Right cardiac atrium (tissue), 5 donors: ENCODE data around the gene HES6. TPM values are rescaled to one million over a fixed set of nuclear protein-coding genes. Genes with fewer than 3 reads are reported as not detected.

ENCODE experiments used
- ATAC-seq, 2 donors: fragments of 200-7000 bp; cut with Tn5 transposase; one replicate each; pipeline versions ENCODE4 v1.8.0 to v1.9.1; 2020; ENCODE audit warnings: moderate library complexity in 2 of 2, mild to moderate bottlenecking in 1 of 2
- DNase-seq, 3 donors: peaks; one replicate each; pipeline ENCODE4 v3.0.0-alpha.2; 2020
- H3K27ac ChIP-seq: one replicate; pipeline ENCODE4 v1.5.1; 2013; ENCODE audit warnings: mild to moderate bottlenecking, low read length, control low read depth, moderate library complexity
- H3K27me3 ChIP-seq: one replicate; pipeline ENCODE4 v1.6.1; 2013; ENCODE audit not compliant: control insufficient read depth, insufficient read depth
- H3K4me1 ChIP-seq: one replicate; pipeline ENCODE4 v1.6.1; 2013; ENCODE audit warnings: low read length; ENCODE audit not compliant: control insufficient read depth, insufficient read depth
- H3K4me3 ChIP-seq: one replicate; pipeline ENCODE4 v1.5.1; 2013; ENCODE audit warnings: low read length, control low read depth
- H3K9me3 ChIP-seq: one replicate; pipeline ENCODE4 v1.6.1; 2013; ENCODE audit warnings: low read length; ENCODE audit not compliant: control insufficient read depth
- WGBS: extraction: QIAGEN DNeasy Blood & Tissue Kit; methylation state at CpG from one replicate; pipeline ENCODE4 v1.1.7; 2013; 5-methylcytosine and 5-hydroxymethylcytosine counted together
- intact Hi-C, 4 donors: fragments of 100-400 bp; cut with DNase I; formaldehyde crosslinking; loops; one replicate each; pipeline versions ENCODE4 v1.11.0 to v1.14.0; 2022 to 2023
- polyA plus RNA-seq: library from polyadenylated mRNA; stranded (reverse); fragments of 200-250 nt; gene quantifications from one replicate; pipeline ENCODE4 v1.2.3, GENCODE V29; 2013
- total RNA-seq, 4 donors: library from RNA; stranded (reverse); fragmentation: NEBNext Ultra II Directional; extraction: Animal tissue kit (Norgen Biotek cat#: 25700); gene quantifications; one replicate each; pipeline ENCODE4 v1.2.1, GENCODE V29; 2021
- donor health status: healthy with polysubstance abuse.
- donor health status: DM: no; HTN: yes; CAD: no.
- donor health status: DM: no; HTN: no; CAD: no.
- donor health status: DM: no; HTN: yes; CAD: no; lungs with severe emphysema.
- donor health status: DM: yes; HTN: yes; CAD: no.

Gene HES6
- total and polyA plus RNA-seq, 5 donors, result 3.4 to 6.1 (median 4.8) TPM

DNA sequence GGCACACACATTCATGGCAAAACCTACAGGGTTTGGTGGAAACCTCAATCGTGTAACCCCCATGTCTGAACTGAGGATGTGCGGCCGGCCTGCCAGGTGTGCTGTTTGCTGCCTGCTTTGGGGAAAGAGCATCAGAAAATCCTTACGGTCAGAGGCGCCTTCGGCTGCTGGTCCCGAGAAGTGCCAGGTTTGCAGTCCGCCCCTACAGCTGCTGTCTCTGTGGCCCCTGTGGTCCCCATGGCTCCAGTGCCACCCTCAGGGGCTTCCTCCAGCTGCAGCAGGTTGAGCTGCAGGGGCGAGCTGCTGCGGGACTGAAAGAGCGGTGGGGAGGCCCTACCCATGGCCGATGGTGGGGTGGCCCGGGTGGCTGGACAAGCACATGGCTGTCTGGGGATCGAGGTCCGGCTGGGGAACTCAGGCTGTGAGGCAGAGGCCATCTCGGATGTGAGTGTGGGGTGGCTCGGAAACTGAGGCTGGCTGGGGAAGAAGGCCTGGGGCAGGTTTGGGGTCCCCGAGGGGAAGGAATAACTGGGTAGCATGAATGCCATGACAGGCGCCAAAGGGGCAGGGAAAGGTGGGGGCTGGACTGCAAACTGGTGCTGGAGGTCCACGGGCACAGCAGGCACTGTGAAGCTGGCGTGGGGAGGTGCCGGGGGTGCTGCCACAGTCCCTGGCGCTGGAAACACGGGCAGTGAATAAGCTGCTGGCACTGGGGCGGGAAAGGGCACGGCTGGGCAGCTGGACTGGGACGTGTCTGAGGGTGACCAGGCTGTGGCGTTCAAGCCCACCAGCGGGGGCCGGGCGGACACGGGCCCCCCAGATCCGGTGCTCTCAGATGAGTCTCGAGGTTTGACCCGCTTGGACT, 13.2 kb upstream of the HES6 start:
- Histone ChIP-seq H3K4me3 (no peak overlapping the region), H3K4me1 (no peaks in the 10 kb centered on the region), H3K9me3 (no peaks in the 10 kb centered on the region), H3K27ac (no peak overlapping the region), H3K27me3 (no peaks in the 10 kb centered on the region)
- peak in 1 of 3 donors; percentile 40 for DNase-seq
- 95% methylated on average over 35 of the region's 35 CpGs for WGBS
- intact Hi-C loops, result no loop called here
- ATAC-seq, result no peak

DNA sequence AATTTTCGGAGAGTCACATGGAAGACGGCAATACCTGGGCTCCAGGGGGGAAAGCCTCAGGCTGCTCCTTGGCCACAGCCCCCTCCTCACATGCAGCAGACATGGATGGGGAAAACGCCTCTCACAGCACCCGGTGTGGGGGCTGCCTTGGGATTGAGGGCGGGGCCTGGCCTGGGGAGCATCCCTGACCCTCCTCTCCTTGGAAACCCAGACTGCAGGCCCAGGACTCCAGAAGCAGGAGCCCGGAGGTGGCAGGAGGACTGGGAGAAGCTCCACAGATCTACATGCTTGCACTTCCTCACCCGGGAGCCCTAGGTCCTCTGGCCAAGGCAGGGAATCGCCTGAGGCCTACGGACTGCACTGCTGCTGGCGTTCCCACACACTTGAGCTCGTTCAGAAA, 12.1 kb upstream of the HES6 start:
- H3K27me3 ChIP-seq, result no peaks in the 10 kb centered on the region
- H3K4me1 ChIP-seq, result no peaks in the 10 kb centered on the region
- WGBS, result 90% methylated on average over 11 of the region's 11 CpGs
- peak in 1 of 3 donors; percentile 29 for DNase-seq
- no peak for ATAC-seq
- no peaks in the 10 kb centered on the region for H3K9me3 ChIP-seq
- H3K4me3 ChIP-seq, result no peak overlapping the region
- intact Hi-C loops, result no loop called here
- no peak overlapping the region for H3K27ac ChIP-seq

DNA sequence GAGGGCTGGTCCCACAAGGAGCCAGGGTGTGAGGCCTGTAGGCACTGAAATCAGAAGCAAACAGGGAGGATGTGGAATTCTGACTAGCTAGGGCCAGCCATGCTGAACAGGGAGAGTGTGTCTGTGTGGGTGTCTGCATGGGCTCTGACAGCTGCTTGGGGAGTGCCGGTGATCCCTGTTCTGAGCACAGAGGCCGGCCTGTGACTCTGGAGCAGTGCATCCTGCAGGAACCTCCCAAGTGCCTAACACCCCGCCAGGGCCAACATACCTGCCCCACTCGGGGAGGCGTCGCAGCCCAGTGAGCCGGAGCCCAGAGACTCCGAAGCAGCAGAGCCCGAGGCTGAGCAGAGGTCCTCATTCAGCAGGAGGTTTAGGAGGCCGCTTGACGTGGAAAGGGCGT, 11.5 kb upstream of the HES6 start:
- H3K9me3 ChIP-seq, result no peaks in the 10 kb centered on the region
- H3K4me3 ChIP-seq, result no peak overlapping the region
- ATAC-seq (no peak), DNase-seq (peak in 1 of 3 donors; percentile 36)
- 96% methylated on average over 12 of the region's 12 CpGs for WGBS
- no peaks in the 10 kb centered on the region for H3K27me3 ChIP-seq
- no peaks in the 10 kb centered on the region for H3K4me1 ChIP-seq
- intact Hi-C loops, result no loop called here
- H3K27ac ChIP-seq, result no peak overlapping the region

DNA sequence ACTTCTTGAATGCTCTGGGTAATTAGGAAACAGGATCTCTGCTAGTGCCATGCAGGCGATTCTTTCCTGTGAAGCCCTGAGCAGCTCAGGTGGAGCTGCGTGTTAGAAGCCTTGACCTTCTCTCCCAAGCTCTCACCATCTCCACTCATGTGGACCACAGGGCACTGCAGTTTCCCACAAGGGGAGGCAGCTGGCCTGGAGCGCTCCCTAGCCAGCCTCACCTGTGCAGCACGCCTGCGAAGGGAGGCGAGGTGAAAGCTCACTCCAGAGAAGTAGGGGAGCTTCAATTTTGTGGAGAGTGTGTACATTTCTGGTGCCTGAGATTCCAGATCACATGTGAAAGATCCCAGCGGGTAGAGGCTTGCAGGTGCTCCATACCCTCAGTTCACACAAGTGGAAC, 11.1 kb upstream of the HES6 start:
- 94% methylated on average over 7 of the region's 7 CpGs for WGBS
- Histone ChIP-seq H3K4me3 (no peak overlapping the region), H3K27me3 (no peaks in the 10 kb centered on the region), H3K27ac (no peak overlapping the region), H3K4me1 (no peaks in the 10 kb centered on the region), H3K9me3 (no peaks in the 10 kb centered on the region)
- intact Hi-C loops, result no loop called here
- ATAC-seq (no peak), DNase-seq (peak in 1 of 3 donors; percentile 3)

DNA sequence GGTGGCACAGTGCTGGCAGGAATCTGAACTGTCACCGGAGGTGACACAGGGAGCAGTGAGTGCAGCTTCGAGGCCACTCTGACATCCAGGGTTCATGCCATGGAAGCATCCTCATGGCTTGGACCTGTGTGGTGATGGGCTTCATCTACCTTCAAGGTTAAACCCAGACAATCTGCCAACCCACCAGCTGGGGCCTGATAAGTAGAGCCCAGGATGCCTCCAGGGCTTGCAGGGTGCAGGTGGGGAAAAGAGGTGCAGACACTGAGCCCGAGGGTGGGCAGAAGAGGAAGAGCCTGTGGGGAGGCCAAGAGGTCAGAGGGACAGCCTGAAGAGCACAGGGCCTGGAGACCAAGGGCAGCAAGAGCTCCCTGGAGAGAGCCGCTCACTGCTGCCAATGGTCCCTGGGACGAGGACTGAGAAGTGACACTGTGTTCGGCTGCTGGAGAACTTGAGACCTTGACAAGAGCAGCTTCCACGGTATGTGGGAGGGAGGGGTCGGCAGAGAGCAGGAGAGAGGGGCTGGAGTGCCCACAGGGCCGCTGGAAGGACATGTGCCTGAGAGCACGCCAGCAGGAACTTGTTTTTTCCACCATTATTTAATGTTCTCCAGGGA, 8.1 kb upstream of the HES6 start:
- Histone ChIP-seq H3K9me3 (no peaks in the 10 kb centered on the region), H3K4me3 (no peak overlapping the region), H3K4me1 (peaks cover under 1% of the 10 kb centered on the region), H3K27ac (no peak overlapping the region), H3K27me3 (no peaks in the 10 kb centered on the region)
- intact Hi-C loops, result no loop called here
- peak in 1 of 3 donors; percentile 45 for DNase-seq
- ATAC-seq, result no peak
- 66% methylated on average over 10 of the region's 10 CpGs for WGBS

DNA sequence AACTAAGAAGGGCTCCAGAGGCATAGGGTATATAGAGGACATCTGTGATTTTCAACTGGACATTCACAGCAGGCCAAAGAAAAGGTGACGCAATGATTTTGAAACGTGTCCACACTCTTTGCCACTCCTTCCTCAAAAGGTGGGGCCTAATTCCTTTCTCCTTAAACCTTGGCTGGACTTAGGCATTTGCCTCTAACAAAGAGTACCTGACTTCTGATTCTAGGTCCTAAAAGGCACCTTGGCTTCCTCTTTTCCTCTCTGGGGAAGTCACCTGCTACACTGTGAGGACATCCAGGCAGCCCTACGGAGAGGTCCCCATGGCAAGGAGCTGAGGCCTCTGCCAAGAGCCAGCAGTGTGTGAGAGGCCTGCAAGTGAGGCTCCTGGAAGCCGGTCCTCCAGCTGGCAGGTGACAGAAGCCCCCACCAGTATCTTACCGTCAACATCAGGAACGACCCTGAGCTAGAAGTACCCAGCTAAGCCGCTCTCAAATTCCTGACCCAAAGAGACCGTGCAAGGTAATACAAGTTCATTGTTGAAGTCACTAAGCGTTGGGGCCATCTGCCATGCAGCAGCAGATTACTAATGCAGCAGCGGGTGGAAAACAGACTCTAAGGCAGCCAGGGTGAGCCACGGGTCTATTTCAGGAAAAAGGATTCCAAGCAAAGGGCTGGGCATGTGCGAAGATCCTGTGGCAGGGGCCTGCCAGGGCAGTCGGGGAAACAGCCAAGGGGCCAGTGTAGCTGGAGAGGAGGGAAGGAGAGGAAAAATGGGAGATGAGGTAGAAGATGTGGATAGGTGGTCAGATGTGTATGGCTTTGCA, 7.4 kb upstream of the HES6 start:
- ATAC-seq (no peak), DNase-seq (peak in 1 of 3 donors; percentile 28)
- 85% methylated on average over 13 of the region's 13 CpGs for WGBS
- Histone ChIP-seq H3K9me3 (no peaks in the 10 kb centered on the region), H3K4me1 (peaks cover 6% of the 10 kb centered on the region), H3K27ac (no peak overlapping the region), H3K4me3 (no peak overlapping the region), H3K27me3 (no peaks in the 10 kb centered on the region)
- intact Hi-C loops, result no loop called here

DNA sequence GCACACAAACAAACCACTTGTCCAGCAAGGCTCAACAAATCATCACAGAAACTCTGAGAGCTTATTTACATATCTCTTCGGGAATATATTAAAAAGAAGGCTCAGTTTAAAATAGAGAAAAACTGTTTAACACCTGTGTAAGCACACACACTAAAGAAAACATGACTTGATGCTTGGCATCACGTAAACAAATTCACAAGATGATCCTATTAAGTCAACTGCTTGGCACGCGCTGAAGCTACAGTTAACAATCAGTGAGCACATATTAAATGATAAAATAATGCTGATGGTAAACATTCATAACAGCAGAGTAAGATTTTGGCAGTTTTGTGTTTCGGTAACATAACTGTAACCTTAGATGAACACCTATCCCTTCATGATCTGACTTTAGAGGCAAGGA, 4.3 kb upstream of the HES6 start:
- DNase-seq (no peak), ATAC-seq (no peak)
- WGBS, result 95% methylated on average over 5 of the region's 5 CpGs
- H3K27ac ChIP-seq, result no peak overlapping the region
- no peak overlapping the region for H3K4me3 ChIP-seq
- no peaks in the 10 kb centered on the region for H3K27me3 ChIP-seq
- peaks cover 6% of the 10 kb centered on the region for H3K4me1 ChIP-seq
- no peaks in the 10 kb centered on the region for H3K9me3 ChIP-seq
- intact Hi-C loops, result no loop called here

DNA sequence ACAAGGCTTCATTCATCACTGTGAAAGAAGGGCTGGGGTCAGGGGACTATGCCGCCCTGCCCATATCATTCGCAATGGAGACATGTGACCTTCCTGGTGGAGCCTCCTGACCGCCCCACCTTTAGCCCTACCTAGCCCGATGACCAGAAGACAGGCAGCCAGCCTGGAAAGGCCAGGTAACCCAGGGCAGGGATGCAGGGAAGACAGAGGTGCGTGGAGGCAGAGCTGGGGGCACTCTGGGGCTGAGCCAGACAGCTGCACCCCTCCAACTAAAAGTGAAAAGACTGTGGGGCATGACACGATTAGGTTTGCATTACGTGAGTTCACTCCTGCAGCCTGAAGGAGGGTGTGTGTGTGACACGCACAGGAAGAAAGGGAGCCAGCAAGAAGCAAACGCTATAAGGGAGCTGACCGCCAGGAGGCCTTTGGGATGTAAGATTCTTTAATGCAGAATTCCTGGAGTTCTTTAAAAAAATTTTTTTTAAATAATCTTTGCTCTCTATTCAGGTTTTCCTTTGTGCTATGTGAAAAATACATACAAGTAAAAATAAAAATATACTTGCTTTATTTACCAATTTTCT, 3.7 kb upstream of the HES6 start:
- peak in 1 of 3 donors; percentile 28 for DNase-seq
- intact Hi-C loops, result no loop called here
- ATAC-seq, result no peak
- Histone ChIP-seq H3K27me3 (no peaks in the 10 kb centered on the region), H3K27ac (no peak overlapping the region), H3K4me3 (no peak overlapping the region), H3K9me3 (no peaks in the 10 kb centered on the region), H3K4me1 (peaks cover 6% of the 10 kb centered on the region)
- 84% methylated on average over 10 of the region's 10 CpGs for WGBS

DNA sequence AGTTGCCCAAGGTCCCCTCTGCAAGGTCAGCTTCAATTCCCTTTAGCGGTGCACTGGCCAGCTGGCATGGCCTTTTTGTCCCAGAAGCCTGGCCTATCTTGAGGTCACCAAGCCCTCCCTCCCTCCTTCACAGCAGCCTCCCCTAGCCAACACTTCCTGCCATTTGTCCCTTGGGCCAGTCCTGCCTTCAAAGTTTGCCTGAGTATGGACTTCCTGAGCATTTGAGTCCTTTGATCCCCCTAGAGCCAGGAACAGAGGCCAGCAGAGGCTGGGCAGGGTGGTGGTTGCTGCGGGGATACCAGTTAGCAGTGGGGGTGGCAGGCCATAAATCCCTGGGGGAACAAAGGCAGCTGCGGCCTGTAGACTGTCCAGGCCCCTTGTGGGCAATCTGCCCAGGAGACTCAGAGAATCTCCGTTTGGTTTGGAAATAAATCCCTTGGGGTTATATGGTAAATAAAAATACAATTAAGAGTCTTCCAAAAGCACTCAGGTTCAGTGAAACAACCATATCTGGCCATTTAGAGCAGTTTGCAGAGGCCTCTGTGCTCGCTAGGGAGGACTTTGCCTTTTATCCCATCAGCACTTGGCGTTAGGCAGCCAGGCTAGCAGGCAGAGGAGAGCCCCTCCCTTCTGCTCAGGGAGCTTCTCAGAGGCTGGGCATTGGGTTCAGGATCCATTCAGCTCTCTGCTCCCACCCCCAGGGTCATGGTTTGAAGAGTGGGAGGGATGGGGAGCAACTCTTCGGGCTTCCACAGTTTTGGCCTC, 3.1 kb upstream of the HES6 start:
- ATAC-seq, result peak; percentile 49 to 58
- DNase-seq, result peak; percentile 61 to 91 (median 84)
- H3K9me3 ChIP-seq, result no peaks in the 10 kb centered on the region
- H3K27ac ChIP-seq, result peak overlapping the region; percentile 42
- peaks cover 6% of the 10 kb centered on the region for H3K4me1 ChIP-seq
- 41% methylated on average over 7 of the region's 7 CpGs for WGBS
- intact Hi-C loops, result no loop called here
- H3K4me3 ChIP-seq, result no peak overlapping the region
- no peaks in the 10 kb centered on the region for H3K27me3 ChIP-seq

DNA sequence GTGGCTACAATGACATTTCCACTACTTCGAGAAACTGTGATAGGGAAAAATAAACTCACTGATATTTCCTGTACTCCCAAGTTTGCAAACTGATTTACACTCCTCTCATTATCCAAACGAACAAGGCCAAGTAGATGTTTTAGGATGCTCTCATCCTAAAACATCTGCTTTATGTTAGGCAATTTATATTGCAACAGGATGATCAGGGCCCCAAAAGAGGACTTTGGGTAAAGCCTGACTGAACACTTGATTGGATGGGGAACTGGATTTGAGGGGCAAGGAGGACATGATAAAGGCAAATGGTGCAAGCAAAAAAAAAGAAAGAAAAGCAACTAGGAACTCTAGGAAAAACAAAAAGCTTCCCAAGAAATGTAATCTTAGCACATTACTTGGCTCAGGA, 2.1 kb upstream of the HES6 start:
- intact Hi-C loops, result no loop called here
- no peaks in the 10 kb centered on the region for H3K9me3 ChIP-seq
- H3K27ac ChIP-seq, result no peak overlapping the region
- no peak overlapping the region for H3K4me3 ChIP-seq
- 68% methylated on average over 2 of the region's 2 CpGs for WGBS
- H3K4me1 ChIP-seq, result peaks cover 6% of the 10 kb centered on the region
- DNase-seq (no peak), ATAC-seq (no peak)
- no peaks in the 10 kb centered on the region for H3K27me3 ChIP-seq
